ENCODE data around the gene FOSB. TPM values are rescaled to one million over a fixed set of nuclear protein-coding genes. Genes with fewer than 3 reads are reported as not detected.

Gene FOSB
- total RNA-seq, 1 donor from 2014 or later: 26.4 TPM

DNA sequence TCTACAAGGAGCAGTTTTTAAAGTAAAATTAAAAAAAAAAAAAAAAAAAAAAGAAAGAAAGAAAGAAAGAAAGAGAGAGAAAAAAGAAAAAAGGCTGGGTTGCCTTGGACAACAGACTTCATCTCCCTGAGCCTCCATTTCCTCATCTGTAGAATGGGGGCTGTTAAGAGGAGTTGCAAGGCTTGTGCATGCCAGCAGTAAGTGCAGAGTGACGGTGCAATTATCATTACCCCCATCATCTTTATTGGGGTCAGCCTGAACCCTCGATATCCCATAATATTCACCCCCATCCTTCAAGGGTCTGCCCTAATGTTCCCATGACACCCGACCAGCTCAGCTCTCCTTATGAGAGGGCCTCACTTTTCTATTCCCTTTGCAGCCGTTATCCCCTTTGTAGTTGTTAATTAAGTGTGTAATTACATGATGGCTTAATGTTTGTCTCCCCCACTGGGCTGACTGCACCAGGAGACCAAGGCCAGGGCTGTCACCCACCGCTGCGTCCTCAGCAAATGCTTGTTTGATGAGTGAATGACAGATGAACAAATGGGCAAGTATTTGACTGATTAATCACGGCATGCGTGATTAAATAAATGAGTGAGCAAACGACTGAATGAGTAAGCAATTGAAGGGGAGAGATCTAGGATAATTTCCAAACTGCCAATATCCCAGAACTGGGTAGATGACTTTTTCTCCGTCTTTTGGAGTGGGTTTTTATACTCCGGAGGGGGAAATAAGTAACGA lies 10.1 kb downstream of the FOSB start:
- no peak for DNase-seq (ENCODE audit: extremely low read depth, low read depth, low spot score)

DNA sequence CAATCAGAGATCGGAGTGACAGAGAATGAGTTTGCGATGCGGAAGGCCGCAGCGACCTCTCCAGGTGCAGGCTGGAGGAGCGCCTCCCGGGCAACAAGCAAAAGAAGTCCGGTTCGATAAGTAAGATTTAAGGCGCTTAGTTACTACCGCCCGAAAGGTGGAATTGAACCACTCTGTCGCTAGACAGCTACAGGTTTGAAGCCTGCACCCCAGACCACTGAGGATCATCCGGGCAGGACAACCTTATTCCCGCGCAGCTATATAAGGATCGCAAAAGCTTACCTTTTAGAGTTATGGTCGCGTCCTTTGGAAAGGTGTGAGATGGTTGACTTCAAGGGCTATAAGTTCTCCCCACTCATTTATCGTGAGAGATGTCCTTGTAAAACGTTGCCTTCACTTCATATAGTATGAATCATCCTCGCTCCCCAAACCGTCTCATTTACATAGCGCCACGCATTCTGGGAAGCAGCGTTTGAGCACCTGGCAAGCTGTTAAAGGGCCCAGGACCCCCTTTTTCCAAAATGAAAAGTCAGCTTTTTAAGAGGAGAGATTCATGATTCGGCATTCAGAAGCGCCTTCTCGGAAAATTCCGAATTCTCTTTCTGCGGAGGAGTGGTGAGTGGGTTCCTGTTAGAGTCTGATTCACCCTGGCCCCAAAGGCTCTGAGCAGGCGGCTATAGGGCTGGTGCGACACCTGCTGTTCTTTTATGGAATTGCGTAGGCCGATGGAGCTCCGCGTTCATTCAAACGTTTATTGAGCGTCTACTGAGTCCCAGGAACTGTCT lies 10.8 kb downstream of the FOSB start:
- no peak for DNase-seq (ENCODE audit: extremely low read depth, low read depth, low spot score)

DNA sequence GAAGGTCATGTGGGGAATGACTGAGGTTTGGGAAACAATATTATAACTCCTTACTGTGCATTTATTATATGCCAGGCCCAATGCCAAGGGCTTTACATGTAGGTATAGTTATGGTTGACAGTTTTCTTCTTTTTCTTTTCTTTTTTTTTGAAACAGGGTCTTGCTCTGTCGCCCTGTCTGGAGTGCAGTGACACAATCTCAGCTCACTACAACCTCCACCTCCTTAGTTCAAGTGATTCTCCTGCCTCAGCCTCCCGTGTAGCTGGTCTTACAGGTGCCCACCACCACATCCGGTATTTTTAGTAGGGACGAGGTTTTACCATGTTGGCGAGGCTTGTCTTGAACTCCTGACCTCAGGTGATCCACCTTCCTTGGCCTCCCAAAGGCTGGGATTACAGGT lies 15.2 kb downstream of the FOSB start:
- DNase-seq (ENCODE audit: extremely low read depth, low read depth, low spot score): no peak

DNA sequence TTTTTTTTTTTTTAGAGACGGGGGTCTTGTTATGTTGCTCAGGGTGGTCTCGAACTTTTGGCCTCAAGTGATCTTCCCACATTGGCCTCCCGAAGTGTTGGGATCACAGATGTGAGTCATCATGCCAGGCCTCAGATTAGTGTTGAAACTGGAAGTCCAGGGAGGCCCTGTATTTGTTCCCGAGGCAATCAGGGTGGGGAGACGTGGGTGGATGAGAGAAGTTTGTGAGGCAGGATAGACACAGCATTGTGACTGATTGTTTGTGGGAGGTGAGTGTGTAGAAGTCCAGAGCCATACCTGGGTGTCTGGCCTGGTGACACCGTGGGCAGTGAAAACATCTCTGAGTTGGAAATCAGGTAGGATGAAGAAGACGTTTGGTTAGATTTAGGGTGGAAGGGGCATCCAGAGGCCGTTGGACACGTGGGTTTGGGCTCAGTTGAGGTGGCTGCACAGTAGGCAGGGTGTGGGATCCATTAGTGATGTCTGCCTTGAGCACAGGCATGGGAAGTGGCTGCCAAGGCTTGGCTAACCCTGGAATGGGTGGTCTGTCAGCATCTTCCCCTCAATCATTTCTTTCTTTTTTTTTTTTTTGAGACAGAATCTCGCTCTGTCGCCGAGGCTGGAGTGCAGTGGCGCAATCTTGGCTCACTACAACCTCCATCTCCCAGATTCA lies 16.6 kb downstream of the FOSB start:
- no peak for DNase-seq (ENCODE audit: extremely low read depth, low read depth, low spot score)

DNA sequence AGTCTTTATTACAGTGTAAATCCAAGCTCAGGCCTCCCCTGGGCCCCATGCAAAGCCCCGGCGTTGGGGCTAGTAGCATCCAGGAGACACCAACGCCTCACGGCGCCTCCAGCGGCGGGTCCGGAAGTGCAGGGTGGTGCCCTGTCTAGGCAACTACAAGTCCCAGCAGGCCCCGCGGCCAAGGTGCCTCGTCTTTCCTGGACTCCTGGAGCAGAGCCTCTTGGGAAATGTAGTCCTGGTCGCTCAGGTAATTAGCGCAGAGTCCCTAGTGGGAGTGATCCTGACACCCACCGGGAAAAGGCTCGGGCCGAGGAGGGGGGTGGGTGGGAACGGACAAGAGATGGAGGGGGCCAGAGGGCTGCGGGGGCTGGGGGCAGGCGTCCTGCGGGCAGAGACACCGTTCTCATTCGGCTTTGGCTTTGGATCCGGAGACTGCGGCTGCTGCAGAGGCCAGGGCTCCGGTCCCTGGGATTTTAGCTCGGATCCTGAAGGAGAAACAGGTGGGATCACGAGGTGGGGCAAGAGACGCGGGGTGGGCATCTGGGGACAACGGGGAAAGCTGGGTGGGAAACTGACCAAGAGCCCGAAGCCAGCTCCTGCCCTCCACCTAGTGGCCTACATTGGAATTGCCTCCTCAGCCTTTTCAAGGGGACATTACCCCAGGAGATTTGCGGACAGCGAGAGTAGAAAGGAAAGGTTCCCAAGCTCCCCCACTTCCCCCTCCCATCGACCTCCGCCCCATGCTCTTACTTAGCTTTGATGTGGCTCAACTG lies 17.7 kb downstream of the FOSB start:
- DNase-seq (ENCODE audit: extremely low read depth, low read depth, low spot score): no peak

DNA sequence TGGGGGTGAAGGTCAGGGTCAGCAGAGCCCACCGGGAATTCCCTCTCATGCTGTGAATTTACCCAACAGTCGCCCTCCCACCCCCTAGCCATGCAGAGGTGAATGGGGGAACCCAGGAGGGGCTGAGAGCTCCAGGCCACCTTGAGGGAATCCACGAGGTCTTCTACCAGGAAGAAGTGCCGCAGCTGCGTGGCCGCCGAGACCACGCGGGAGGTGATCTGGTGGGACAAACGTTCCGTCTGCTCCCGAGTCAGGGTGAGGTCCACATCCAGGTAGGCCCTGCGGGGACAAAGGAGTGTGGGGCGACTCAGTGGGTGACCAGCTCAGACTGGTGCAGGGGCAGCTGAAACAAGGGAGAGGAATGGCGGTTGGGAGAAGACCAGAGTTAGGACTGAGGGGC lies 20.9 kb downstream of the FOSB start:
- DNase-seq (ENCODE audit: extremely low read depth, low read depth, low spot score): no peak

DNA sequence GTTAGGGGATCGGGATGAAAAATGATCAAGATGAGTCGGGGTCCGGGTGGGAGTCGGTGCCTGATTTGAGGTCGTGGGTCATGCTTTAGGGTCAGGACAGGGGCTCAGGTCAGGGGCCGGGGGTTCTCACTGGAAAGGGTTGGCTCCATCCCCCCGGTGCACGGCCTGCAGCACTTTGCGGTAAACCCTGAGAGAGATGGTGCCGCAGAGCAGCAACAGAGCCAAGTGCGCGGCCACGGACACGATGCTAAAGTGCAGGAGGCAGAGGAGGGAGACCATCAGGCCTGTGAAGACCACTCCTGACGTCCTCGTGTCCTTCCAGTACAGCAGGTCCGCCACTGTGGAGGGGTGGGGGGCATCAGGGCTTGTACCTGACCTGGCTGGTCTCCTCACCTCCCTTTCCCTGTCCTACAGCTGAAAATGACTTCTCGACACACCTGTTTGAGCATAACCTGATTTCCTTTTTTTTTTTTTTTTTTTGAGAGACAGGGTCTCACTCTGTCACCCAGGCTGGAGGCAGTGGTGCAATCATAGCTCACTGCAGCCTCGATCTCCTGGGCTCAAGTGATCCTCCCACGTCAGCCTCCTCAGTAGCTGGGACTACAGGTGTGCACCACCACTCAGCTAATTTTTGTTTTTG lies 21.5 kb downstream of the FOSB start:
- DNase-seq (ENCODE audit: extremely low read depth, low read depth, low spot score): no peak

DNA sequence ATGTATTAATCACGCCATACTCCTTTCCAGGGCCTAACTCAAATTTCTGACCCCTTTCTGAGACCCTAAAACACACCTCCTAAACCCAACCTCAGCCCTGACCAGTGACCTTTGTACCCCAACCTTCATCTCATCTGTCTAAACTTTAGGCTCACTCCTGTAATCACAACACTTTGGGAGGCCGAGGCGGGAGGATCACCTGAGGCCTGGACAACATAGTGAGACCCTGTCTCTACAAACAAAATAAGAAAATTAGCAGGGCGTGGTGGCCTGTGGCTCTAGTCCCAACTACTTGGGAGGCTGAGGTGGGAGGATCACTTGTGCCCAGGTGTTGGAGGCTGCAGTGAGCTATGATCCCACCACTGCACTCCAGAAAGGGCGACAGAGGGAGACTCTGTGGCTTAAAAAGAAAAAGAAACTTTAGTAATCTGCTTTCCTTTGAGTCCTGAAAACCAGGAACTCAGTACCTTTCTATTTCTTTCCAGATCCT lies 24.4 kb downstream of the FOSB start:
- no peak for DNase-seq (ENCODE audit: extremely low read depth, low read depth, low spot score)

DNA sequence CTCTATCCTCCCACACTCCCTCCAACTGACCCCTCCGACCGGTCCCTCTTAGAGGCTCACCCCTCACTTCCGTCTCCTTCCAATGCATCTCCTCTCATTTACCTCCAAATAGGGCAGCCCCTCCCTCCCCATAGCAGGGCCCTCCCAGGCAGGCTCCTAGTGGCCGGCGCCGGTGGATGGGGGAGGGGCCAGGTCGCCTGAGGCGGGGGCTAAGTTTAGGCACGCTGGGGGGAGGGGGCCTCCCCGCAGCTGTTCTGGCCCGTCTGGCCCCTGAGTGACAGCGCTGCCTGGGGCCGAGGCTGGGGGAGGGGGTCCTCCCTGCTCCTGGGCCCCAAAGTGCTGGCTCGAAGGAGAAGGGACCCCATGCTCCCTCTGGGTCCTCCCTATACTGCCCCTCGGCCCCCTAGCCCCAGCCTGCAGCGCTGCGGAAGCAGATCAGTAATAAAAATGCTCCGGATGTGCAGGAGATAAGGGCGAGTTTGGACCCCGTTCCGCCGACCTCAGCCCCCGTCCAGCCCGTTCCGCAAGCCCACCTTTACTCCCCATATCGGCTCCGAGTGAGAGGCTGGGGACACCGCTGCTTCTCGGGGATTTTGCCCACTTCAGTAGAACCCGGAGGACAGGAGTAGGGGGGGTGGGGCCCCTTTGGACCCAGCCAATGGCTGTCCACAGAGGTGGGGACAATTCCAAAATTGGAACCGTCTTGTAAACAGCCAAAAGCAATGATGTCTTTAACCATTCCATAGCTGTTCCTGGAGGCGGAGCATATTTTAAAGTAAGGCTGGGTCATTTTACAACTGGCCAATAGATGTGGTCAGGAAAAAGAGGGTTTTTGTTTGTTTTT lies 25.1 kb downstream of the FOSB start:
- no peak for DNase-seq (ENCODE audit: extremely low read depth, low read depth, low spot score)

DNA sequence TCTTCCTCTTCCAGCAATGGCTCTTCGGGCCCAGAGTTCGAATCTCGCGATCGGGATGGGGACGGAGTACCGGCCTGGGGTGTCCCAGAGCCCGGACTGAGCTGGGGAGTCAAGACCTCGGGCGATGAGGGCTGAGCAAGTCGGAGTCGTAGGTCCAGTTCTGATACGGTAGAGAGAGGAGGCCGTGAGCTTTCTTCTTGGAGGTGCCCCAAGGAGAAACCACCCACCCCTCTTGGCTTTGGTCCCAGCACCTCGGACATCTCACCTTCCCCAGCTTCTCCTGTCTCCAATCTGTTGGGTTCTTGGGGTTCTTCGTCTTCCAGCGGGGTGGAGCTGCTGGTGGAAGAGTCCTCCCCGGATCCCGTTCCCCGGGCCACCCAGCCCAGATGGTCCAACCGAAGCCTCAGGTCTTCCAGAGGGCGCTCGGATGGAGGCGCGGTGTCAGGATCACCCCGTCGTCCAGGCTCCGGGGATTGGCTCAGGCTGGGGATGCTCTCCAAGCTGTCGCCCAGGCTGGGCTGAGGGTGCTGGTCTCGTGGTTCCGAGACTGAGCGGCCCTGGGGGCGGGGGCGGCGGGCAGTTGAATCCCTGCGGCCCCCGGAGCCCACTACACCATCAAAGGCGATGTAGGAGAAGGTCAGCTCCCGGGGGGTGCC lies 26.6 kb downstream of the FOSB start:
- no peak for DNase-seq (ENCODE audit: extremely low read depth, low read depth, low spot score)

DNA sequence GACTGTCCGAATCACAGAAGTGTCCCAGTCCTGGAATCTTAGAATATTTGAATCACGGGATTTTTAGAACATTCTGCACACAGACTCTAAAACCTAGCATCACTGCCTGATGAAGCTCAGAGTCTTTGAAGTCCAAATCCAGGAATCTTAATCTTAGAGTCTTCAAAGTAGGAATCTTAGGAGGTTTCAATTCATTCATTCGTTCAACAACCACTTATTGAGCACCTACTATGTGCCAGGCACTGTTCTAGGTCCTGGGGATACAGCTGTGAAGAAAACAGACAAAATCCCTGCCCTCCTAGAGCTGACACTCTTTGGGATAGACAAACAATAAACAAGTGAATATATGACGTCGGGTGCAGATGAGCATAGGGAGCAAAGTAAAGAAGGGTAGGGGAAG lies 27.4 kb downstream of the FOSB start:
- DNase-seq (ENCODE audit: extremely low read depth, low read depth, low spot score): no peak

DNA sequence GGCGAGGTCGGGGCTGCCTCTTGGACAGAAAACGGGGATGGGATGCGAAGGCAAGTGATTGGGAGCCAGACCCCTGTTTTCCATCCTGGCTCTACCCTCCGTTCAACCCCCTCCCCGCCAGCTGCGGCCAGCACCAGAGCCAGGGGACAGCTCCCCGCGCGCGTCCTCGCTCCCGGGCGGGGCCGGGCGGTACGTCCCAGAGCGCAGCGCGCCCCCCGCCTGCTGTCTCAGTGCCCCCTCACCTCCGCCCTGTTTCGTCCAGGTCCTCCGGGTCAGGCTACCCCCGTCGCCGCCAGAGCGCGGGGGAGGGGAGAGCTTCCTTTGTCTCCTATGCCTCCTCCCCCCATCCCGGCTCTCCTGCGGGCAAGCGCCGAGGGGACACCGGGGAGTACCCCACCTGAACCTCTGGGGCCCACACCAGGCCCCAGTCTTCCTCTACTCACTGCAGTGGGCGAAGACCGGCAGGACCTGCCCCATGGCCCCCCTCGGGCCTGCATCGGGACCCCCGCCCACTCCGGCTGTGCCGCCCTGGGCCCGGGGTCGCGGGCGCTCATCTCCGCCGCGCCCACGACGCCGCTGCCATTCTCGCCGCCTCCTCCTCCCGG lies 28.7 kb downstream of the FOSB start:
- DNase-seq (ENCODE audit: extremely low read depth, low read depth, low spot score): no peak

DNA sequence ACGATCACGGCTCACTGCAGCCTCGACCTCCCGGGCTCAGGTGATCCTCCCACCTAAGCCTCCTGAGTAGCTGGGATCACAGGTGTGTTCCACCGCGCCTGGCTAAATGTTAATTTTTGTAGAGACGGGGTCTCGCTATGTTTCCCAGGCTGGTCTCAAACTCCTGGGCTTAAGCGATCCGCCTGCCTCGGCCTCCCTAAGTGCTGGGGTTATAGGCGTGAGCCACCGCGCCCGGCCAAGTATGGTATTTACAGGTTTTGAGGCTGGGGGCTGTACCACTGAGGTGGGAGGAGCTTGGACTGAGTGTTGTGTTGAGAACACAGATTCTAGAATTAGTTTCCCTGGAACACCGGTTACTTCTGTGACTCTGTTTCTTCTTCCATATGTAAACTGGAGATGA lies 30.0 kb downstream of the FOSB start:
- no peak for DNase-seq (ENCODE audit: extremely low read depth, low read depth, low spot score)

DNA sequence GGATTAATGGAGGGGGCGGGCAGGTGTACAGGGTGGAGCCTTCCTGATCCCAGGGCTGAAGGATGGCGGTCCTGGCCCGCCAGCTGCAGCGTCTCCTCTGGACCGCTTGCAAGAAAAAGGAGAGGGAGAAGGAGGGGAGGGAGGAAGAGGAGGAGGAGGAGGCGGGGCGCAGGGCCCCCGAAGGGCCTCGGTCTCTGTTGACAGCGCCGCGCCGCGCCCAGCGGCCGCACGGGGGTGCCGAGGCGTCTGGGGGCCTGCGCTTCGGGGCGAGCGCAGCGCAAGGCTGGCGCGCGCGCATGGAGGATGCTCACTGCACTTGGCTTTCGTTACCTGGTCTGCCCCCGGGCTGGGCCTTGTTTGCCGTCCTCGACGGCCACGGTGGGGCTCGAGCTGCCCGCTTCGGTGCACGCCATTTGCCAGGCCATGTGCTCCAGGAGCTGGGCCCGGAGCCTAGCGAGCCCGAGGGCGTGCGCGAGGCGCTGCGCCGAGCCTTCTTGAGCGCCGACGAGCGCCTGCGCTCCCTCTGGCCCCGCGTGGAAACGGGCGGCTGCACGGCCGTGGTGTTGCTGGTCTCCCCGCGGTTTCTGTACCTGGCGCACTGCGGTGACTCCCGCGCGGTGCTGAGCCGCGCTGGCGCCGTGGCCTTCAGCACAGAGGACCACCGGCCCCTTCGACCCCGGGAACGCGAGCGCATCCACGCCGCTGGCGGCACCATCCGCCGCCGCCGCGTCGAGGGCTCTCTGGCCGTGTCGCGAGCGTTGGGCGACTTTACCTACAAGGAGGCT lies 30.8 kb downstream of the FOSB start, which contains the start of gene PPM1N:
Gene PPM1N, plus strand, starts transcription at position 33 of the 785 bp plus-strand sequence. Its CDS starts 30 bp downstream, at position 63.
- no peak for DNase-seq (ENCODE audit: extremely low read depth, low read depth, low spot score)

DNA sequence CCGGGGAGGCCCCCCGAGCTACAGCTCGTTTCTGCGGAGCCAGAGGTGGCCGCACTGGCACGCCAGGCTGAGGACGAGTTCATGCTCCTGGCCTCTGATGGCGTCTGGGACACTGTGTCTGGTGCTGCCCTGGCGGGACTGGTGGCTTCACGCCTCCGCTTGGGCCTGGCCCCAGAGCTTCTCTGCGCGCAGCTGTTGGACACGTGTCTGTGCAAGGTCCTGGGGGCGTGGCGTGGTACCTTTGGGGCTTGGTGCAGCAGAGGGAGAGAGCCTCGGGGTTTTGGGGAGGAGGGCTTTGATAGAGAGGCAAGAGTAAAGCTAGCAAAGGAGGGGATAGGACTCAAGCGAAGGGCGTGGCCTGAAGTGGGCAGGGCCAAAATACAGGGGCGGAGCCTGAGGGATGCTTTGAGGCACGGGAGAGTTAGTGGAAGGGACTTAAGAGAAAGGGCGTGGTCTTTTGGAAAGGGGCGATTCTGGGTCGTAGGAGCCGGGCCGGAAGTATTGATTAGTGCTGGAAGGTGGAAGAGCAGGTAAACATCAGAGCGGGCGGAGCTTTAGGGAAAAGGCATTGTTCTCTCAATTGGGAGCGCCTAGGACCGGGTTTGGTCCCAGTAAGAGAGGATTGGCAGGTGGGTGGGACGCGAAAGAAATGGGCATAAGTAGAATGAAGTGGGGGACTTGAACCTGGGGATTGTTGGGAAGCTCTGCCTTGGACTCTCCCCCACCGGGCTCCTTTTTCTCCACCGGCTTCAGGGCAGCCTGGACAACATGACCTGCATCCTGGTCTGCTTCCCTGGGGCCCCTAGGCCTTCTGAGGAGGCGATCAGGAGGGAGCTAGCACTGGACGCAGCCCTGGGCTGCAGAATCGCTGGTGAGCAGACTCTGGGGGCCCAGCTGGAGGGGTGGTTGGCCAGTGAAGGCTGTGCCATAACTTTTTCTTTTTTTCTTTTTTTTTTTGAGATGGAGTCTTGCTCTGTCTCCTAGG lies 31.7 kb downstream of the FOSB start:
- no peak for DNase-seq (ENCODE audit: extremely low read depth, low read depth, low spot score)

DNA sequence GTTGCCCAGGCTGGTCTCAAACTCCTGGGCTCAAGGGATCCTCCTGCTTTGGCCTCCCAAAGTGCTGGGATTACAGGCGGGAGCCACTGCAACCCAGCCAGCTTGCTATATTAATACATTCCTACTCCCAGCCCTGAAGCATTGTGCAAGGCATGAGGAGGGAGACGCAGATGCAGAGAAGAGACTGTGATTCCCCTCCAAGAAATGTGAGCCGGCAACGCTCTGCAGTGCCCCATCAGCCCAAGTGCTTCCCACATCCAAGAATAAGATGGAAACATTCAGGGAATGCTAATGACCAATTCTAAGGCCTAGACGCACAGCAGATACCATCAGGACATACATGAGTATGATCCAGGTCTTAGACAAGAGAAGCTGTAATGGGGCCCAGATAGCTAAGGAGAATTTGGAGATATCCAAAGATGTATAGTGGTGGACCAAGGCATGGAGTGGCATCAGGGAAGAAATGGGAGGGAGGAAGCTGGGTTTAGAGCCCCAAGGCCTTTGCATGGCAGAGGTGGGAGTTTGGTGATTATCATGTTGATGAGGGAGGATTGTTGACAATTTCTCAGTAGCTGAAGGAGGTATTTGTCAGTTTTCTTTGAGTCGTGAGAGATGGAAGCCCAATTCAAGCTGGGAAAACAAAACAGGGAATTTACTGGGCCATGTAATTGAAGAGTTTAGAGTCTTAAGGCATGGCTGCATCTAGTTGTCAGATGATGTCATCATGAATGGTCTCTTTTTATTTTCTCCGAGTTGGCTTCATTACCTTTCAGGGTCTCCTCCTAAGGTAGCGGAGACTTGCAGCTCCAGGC lies 33.3 kb downstream of the FOSB start:
- DNase-seq (ENCODE audit: extremely low read depth, low read depth, low spot score): no peak

Data from glomerular endothelial cell (primary cell).